GM18526 (cell line): ENCODE results near the gene MRPL17.

Experiments
- POLR2A ChIP-seq: IDR thresholded peaks from 3 replicates; pipeline ENCODE4 v1.6.1; 2011; ENCODE audit not compliant: insufficient read length; ENCODE audit errors: extremely low read depth

Gene MRPL17

DNA sequence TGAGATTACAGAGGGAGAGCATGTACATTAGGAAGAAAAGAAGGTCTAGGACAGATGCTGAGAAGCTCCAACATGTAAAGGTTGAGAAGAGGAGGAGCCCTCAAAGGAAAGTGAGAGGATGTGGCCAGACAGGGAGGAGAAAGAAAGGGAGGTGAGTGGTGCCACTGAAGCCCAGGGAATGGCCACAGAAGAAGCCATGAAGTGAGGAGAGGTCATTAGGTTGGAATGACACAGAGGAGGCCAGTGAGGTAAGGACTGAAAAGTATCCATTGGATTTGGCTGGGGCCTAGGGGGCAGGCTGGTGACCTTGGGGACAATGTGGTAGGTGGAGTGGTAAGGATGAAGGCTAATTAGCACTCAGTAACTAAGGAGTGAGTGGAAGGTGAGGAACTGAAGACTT, 24.5 kb downstream of the MRPL17 start:
- no peak for TF ChIP-seq POLR2A

DNA sequence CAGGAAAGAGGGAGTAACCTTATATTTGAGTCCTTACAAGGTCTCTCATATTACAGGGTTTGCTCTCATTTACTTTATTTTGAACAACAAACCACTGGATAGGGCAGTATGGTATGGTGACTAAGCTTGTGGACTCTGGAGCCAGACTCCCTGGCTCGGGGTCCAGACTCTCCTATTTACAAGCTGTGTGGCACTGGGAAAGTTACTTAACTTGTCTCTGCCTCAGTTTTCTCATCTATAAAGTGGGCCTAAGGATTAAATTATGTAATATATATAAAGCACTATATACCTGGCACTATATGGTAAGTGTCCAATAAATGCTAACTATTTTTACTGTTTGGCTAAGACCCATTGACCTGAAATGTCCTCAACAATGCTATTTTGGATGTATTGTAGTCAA, 25.8 kb downstream of the MRPL17 start:
- no peak for TF ChIP-seq POLR2A

DNA sequence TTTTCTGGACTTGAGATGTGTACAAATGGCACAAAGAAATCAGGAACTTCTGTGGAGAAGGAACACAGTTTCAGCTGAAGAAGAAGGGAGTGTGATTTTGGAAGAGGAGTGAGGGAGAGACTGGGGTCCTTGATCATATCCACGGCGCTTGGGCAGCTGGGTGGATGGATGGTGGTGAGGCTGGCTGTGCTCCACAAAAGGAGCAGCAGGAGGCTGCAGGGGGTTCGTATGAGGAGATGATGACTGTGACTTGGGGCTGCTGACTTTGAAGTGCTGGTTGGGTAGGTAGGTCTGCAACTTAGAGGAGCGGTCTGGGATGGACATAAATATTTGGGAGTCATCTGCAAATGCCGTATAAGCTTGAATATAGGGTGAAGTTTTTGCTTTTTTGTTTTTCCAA, 26.2 kb downstream of the MRPL17 start:
- no peak for TF ChIP-seq POLR2A

DNA sequence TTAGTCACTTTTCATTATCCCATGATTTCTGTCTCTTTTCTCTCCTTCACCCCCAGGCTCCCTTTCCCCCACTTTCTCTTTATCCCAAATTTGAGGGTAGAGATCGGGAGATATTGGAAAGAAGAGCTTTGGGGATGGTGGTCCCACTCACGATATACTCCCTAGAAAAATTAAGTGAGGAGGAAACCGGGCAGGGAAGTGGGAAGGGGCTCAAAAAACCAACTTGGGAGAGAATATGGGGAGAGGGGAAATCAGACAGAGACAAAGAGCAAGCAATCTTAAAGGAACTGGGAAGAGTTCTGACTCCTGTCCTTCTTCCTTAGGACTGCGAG, 26.6 kb downstream of the MRPL17 start:
- TF ChIP-seq POLR2A = no peak

DNA sequence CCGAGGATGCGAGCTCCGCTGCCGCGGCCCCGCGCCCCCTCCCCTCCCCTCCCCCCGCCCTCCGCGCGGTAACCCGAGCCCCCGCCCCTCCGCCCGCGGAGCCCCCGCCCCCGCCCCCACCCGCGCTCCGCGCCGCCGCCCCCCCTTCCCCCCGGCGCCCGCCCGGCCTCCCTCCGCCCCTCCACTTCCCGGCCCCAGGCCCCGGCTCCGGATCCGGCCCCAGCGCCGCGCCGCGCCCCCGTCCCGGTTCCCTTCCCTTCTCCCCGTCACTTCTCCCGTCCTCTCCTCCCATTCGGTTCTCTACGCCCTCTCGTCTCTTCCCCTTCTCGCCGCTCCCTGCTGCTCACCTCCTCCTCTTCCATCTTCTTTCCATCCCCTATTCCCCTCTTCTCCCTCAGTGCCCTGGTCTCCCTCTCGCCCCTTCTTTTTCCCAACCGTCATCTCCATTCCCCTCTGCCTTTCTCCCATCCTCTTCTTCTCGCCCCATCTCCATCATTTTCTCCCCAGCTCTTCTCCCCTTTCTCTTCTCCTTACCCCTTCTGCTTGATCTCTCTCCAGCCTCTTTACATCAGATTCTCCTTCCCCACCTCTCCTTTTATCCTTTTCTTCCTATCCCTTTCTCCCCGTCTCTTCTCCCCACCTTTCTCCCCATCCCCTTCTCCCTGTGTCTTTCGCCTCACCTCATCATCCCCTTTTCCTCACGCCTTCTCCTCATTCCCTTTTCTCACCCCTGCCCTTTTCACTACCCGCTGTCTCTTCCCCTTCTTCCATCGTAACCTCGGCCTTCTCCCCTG, 27.2 kb downstream of the MRPL17 start, which contains the start of gene DCHS1:
TSS of gene DCHS1 (minus strand) at position 20 of the 794 bp plus-strand sequence. CDS start 14,196 bp downstream, outside the sequence.
- TF ChIP-seq POLR2A = no peak

DNA sequence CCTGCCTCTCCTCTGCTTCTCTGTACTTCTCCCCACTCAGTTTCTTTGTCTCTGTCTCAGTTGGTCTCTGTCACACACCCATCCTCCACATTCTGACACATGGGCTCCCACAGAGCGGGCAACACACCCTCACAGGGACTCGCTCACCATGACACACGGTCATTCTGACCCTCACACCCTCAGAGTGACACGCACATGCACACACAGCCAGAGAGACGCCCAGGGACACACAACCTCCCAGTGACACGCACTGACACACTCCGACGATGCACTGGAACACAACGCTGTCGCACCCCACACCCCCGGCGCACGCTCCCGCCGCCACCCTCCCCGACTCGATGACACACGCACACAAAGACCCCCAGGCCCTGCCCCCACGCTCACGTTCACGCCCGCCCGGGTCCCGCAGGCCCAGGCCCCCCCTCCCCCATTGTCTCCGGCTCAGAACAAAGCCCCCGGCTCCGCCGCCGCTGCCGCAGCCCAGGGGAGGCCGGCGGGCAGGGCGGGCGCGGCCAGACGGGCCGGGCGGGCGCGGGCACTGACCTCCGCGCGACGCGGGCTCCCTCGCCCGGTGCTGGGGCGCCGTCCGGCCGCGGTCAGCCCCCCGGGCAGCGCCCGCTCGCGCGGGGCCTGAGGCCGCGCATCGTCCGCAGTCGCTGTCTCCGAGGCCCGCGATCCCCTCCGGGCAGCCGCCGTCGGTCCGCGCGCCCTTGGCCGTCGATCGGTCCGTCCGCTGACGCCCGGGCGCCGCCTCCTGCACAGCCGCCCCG, 27.9 kb downstream of the MRPL17 start:
- TF ChIP-seq POLR2A = no peak

DNA sequence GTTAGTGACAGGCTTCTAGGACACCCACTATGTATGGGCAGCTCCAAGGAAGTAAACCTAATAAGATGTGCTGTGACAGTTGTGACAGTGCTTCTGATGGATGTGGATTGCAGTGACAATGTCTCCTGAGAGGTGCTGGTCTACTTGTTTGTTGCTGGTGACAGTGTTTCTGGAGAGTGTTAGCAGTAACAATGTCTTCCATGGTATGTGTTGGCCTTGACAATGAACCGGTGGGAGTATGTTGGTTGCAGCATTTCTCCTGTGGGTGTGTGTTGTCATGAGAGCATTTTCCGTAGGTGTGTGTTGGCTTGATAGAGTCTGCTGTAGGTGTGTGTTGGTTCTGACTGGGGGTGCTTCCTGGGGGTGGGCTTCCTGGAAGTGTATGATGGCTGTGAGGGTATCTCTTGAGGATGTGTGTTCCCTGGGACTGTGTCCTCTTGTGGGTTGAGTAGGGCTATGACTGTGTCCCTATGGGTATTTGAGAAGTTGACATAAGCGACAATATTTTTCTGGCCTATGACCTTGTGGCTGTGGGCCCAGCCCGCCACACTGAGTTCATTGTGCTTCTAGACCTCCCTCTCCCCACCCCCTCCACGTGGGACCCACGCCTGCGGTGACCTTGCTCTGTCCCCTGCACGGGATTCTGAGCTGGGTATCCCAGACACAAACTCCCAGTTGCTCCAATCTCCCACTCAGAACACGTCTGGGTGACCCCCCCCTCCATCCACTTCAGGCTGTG, 28.7 kb downstream of the MRPL17 start:
- no peak for TF ChIP-seq POLR2A

DNA sequence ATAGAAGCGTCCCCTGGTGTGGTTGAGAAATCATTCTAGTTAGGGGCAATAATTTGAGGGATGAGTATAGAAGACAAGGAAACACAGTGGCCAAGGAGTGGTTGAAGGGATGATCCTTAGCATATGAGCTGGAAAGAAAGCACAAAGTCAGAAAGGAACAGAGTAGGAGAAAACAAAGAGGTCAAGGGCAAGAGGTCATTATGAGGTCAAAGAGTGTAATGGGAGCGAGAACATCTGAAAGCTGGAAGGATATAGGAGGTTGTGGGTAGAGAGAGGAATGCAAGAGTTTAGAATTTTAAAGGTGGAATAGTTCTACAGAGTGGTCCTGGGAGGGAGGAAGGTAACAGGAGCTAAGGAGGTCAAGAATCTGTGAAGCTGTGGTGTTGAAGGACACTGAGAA, 29.5 kb downstream of the MRPL17 start:
- TF ChIP-seq POLR2A = no peak

DNA sequence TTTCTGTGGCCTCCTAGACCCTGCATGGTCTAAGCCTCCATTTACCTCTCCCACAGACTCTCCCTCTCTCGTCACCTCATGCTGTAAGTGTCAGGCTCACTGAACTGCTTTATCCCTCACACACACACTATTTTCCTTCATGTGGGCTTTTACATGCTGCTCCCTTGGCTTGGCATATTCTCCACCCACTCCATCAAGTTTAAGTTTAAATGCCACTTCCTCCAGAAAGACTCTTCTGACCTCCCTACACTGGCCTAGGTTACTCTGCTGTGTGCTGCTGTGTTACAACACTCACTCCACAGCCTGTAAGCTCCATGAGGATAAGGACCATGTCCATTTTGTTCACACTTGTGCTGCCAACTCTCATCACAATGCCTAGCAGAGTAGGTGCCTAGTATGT, 30.0 kb downstream of the MRPL17 start:
- TF ChIP-seq POLR2A = no peak

DNA sequence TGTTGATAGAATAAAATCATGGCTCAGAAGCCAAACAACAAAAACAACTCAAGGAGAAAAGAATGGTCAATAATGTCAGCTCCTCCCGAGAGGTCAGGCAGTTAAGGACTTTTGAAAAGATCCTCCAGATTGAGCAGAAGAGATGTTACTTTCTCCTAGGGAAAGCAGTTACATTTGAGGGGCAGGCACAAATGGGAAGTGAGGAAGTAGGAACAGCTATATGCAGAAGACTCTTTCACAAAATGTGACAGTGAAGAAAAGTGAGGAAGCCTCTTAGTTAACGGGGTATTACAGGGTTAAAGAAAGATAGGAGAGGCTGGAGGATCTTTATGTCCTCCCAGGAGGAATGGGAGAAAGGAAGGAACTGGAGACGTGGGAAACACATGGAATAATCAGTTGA, 31.0 kb downstream of the MRPL17 start:
- TF ChIP-seq POLR2A = no peak

DNA sequence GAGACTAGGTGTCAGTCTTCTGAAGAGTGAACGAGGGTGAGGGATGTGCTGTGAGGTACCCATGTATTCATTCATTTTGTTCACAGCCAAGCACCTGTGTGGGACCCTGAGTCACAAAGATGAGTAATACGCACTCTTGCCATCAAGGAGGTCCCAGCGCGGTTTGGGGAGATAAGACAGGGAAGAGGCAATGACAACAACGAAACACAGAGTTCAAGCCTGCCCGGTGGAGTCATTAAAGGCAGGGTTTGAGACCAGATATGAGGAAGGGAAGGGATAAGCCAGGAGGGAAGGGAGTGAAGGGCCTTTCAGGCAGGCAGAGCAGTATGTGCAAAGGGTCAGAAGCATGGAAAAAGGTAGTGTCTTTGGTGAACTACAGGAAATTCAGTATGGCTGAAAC, 32.2 kb downstream of the MRPL17 start:
- no peak for TF ChIP-seq POLR2A

DNA sequence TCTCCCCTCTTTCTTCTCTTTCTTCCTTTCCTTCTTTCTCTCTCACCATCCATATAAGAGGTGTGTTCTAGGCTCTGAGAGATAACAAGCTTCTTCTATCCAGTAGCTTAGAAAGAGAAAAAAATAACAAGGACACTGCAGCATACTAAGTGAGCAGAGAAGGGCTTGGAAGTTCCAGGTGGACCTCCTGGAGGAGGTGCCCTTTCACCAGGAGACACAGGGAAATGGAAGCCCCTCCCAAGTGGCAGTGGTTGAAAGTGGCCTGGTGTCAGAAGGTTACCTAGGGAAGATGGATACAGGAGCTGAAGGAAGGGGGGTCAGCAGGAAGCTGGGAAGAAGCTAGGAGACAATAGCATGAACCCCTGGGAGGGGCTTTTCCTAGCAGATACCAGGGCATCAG, 33.0 kb downstream of the MRPL17 start:
- TF ChIP-seq POLR2A = no peak

DNA sequence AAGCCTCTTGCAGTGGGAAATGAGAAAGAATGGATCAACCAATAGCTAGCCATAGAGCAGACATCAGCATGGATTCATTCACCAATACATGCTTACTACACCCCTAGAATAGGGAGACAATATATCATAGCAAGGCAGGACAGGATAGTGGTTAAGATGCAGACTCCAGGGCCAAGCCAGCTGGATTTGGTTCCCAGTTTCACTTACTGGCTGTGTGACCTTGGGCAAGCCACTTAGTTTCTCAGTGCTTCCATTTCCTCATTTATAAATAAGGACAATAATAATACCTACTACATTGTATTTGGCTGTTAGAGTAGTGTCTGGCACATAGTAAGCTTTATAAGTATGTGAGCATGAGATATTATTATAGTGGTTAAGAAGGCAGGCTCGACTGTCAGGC, 34.6 kb downstream of the MRPL17 start:
- no peak for TF ChIP-seq POLR2A

DNA sequence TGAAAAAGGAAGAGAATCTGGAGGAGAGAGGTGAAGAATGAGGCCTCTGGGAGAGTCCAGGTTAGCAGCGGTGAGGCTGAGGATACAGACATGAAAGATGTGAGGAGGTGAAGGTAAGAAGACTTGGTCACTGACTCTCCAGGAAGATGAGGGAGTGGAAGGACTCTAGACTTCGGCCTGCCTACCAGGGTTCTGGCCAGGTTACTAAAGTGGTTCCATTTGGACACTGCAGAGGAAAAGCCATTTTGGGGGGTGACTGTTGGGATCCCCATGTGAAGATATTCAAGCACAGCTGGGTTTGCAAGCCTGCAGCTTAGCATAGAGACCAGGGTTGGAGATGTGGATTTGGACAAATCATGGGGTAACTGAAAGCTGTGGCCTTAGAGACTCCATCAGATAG, 35.3 kb downstream of the MRPL17 start:
- TF ChIP-seq POLR2A = no peak

DNA sequence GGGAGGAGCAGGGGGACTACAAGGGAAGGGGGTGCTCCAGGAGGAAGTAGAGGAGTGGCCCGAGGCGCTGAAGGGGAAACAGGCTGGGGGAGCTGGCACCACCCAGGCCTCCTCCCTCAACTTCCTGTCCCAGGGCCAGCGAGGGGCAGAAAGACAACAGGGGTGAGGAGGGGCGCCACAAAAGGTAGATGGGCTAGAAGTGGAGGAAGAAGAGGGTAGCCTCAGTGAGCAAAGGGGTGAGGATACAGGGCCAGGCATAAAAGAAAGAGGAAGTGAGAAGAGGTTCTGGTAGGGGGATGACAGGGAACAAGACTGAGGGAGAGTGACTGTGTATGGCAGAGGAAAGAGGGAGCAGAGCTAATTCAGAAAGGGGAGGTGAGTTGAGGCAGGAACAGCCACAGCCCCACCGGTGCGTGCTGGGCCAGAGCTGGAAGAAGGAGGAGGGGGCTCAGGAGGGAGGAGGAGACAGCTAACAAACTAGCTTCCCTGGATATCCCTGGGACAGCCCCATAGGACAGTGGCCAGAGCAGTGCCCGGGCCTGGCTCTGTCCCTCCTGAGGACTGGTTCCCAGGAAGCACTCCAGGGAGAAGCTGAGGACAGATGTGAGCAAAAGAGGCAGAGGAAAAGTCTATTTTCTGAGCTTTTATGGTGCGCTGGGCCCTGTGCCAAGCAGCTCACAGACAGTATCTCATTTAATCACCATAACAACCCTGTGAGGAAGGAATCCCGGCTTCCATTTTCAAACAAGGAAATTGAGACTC, 36.0 kb downstream of the MRPL17 start:
- no peak for TF ChIP-seq POLR2A
